Tibial nerve (tissue), 4 donors: ENCODE measurements around the gene CDCP1. TPM values are rescaled to one million over a fixed set of nuclear protein-coding genes. Genes with fewer than 3 reads are reported as not detected.
A peak's percentile ranks its signal among the peaks of the same experiment; 100 is the strongest.

Experiments used
- DNase-seq, 2 donors: peaks; one replicate each; pipeline ENCODE4 v3.0.0-alpha.2; 2019; ENCODE audit warnings: low spot score in 2 of 2
- H3K27ac ChIP-seq, 4 donors: fragments of 200-600 bp; sonication (generic) in 3 of 4; one replicate each; pipeline ENCODE4 v1.5.1; 2017 to 2019; ENCODE audit warnings: mild to moderate bottlenecking in 1 of 4
- H3K27me3 ChIP-seq, 2 donors: fragments of 200-600 bp; sonication (generic) in 1 of 2; one replicate each; pipeline versions ENCODE4 v1.5.1 to v1.6.0; 2017 to 2019
- H3K36me3 ChIP-seq, 3 donors: fragments of 200-600 bp; sonication (generic); one replicate each; pipeline ENCODE4 v1.5.1; 2018 to 2019
- H3K4me1 ChIP-seq, 4 donors: fragments of 200-600 bp; sonication (generic) in 3 of 4; one replicate each; pipeline ENCODE4 v1.5.1; 2017 to 2019
- H3K4me3 ChIP-seq, 4 donors: fragments of 200-600 bp; sonication (generic) in 3 of 4; one replicate each; pipeline ENCODE4 v1.5.1; 2017 to 2019; ENCODE audit warnings: mild to moderate bottlenecking in 1 of 4, moderate library complexity in 1 of 4
- H3K9me3 ChIP-seq, 4 donors: fragments of 200-600 bp; sonication (generic) in 3 of 4; one replicate each; pipeline ENCODE4 v1.5.1; 2017 to 2019
- CTCF ChIP-seq, 5 experiments: fragments of 200-600 bp in 3 of 5; fragments of 450-650 bp in 2 of 5; sonication (generic) in 3 of 5; IDR thresholded peaks; one replicate each; pipeline ENCODE4 v1.5.1; 2016 to 2019; ENCODE audit warnings: antibody characterized with exemption in 5 of 5, mild to moderate bottlenecking in 3 of 5, moderate library complexity in 2 of 5
- EP300 ChIP-seq, 2 donors: sonication (generic); formaldehyde crosslinking; IDR thresholded peaks; one replicate each; pipeline ENCODE4 v1.6.1; 2017; ENCODE audit warnings: antibody characterized with exemption in 2 of 2, mild to moderate bottlenecking in 1 of 2
- POLR2A ChIP-seq, 2 donors: fragments of 450-650 bp; IDR thresholded peaks; one replicate each; pipeline ENCODE4 v1.6.1; 2017; ENCODE audit warnings: antibody characterized with exemption in 2 of 2, mild to moderate bottlenecking in 2 of 2, moderate library complexity in 2 of 2
- WGBS, 2 donors: methylation state at CpG; one replicate each; pipeline ENCODE4 v1.1.5; 2018; 5-methylcytosine and 5-hydroxymethylcytosine counted together
- total RNA-seq, 4 donors: library from RNA; depleted of rRNA; stranded (reverse); fragments of >200 nt; gene quantifications; one replicate each; pipeline ENCODE4 v1.1.0, GENCODE V29; 2016

Gene CDCP1
- total RNA-seq, 4 donors from 2014 or later = 0.20 to 3.0 (median 1.2) TPM

- Histone ChIP-seq H3K4me1 (no peaks in the 10 kb centered on the region), H3K27me3 (peaks cover 0 to 3% of the 10 kb centered on the region in 2 donors), H3K27ac (peak overlapping the region in 1 of 4 donors; percentile 0), H3K9me3 (no peaks in the 10 kb centered on the region), H3K36me3 (no peaks in the 10 kb centered on the region), H3K4me3 (no peak overlapping the region)
- DNase-seq = no peak
- WGBS, 2 donors = 79 to 85% methylated on average over 12 of the region's 12 CpGs
- no peak for TF ChIP-seq POLR2A (IDR thresholded peaks at IDR 0.05)
- no peak for TF ChIP-seq EP300 (IDR thresholded peaks at IDR 0.05)
- no peak for TF ChIP-seq CTCF (IDR thresholded peaks at IDR 0.05)
Measured at GRCh38 chr3:45120359-45121158, 25.6 kb downstream of the CDCP1 start.

- WGBS, 2 donors = 71 to 76% methylated on average over 2 of the region's 2 CpGs
- DNase-seq = no peak
- no peaks in the 10 kb centered on the region for H3K9me3 ChIP-seq
- H3K4me1 ChIP-seq = no peaks in the 10 kb centered on the region
- TF ChIP-seq CTCF (IDR thresholded peaks at IDR 0.05) = no peak
- TF ChIP-seq EP300 (IDR thresholded peaks at IDR 0.05) = no peak
- TF ChIP-seq POLR2A (IDR thresholded peaks at IDR 0.05) = no peak
- H3K27ac ChIP-seq = peak overlapping the region in 1 of 4 donors; percentile 19
- H3K27me3 ChIP-seq = peaks cover 0 to 3% of the 10 kb centered on the region in 2 donors
- H3K4me3 ChIP-seq = no peak overlapping the region
- no peaks in the 10 kb centered on the region for H3K36me3 ChIP-seq
Measured at GRCh38 chr3:45119824-45120358, 26.3 kb downstream of the CDCP1 start.

- DNase-seq = no peak
- no peak for TF ChIP-seq CTCF (IDR thresholded peaks at IDR 0.05)
- TF ChIP-seq POLR2A (IDR thresholded peaks at IDR 0.05) = no peak
- no peak for TF ChIP-seq EP300 (IDR thresholded peaks at IDR 0.05)
- 73 to 74% methylated on average over 4 of the region's 4 CpGs for WGBS, 2 donors
Measured at GRCh38 chr3:45119376-45119775, 26.8 kb downstream of the CDCP1 start.

GRCh38 chr3:45118615-45119071 is 27.5 kb downstream of the CDCP1 start:
- H3K4me3 ChIP-seq = no peak overlapping the region
- H3K9me3 ChIP-seq = no peaks in the 10 kb centered on the region
- no peak overlapping the region for H3K27ac ChIP-seq
- H3K36me3 ChIP-seq = no peaks in the 10 kb centered on the region
- no peak for TF ChIP-seq POLR2A (IDR thresholded peaks at IDR 0.05)
- TF ChIP-seq CTCF (IDR thresholded peaks at IDR 0.05) = no peak
- WGBS, 2 donors = 54 to 74% methylated on average over 2 of the region's 2 CpGs
- peaks cover 0 to 3% of the 10 kb centered on the region in 2 donors for H3K27me3 ChIP-seq
- no peaks in the 10 kb centered on the region for H3K4me1 ChIP-seq
- DNase-seq = no peak

More at GRCh38 chr3:45119376-45119775, 26.8 kb downstream of the CDCP1 start:
- peak overlapping the region in 1 of 4 donors; percentile 19 for H3K27ac ChIP-seq
- peaks cover 0 to 3% of the 10 kb centered on the region in 2 donors for H3K27me3 ChIP-seq
- no peaks in the 10 kb centered on the region for H3K4me1 ChIP-seq
- H3K36me3 ChIP-seq = no peaks in the 10 kb centered on the region
- H3K4me3 ChIP-seq = no peak overlapping the region
- H3K9me3 ChIP-seq = no peaks in the 10 kb centered on the region

- TF ChIP-seq POLR2A (IDR thresholded peaks at IDR 0.05) (no peak), CTCF (IDR thresholded peaks at IDR 0.05) (no peak)
- Histone ChIP-seq H3K27ac (no peak overlapping the region), H3K9me3 (no peaks in the 10 kb centered on the region), H3K4me3 (no peak overlapping the region), H3K36me3 (no peaks in the 10 kb centered on the region), H3K4me1 (no peaks in the 10 kb centered on the region), H3K27me3 (peaks cover 0 to 3% of the 10 kb centered on the region in 2 donors)
- DNase-seq = no peak
- WGBS, 2 donors = 85 to 92% methylated on average over 4 of the region's 4 CpGs
Measured at GRCh38 chr3:45116350-45116749, 29.8 kb downstream of the CDCP1 start.
